B cell (primary cell): ENCODE measurements around the gene LSS. TPM values are rescaled to one million over a fixed set of nuclear protein-coding genes. Genes with fewer than 3 reads are reported as not detected.

Experiments used
- ATAC-seq: fragments of 200-7000 bp; cut with Tn5 transposase; one replicate; pipeline ENCODE4 v1.10.0; 2021; ENCODE audit warnings: low read depth, mild to moderate bottlenecking, moderate number of reproducible peaks, moderate library complexity
- CTCF ChIA-PET: fragments of 350-600 bp; sonication (Branson Sonifier 250); formaldehyde crosslinking; loops from one replicate; lab custom pipeline; 2021; ENCODE audit warnings: antibody characterized with exemption, inconsistent platforms; lab: Charles Lee
- POLR2A ChIA-PET: fragments of 350-600 bp; sonication (Branson Sonifier 250); formaldehyde crosslinking; loops from one replicate; lab custom pipeline; 2021; ENCODE audit warnings: antibody characterized with exemption; lab: Charles Lee
- DNase-seq: peaks from one replicate; pipeline ENCODE4 v3.0.0; 2013
- H2AFZ ChIP-seq: 2 replicates; pipeline ENCODE4 v1.6.1; 2012; ENCODE audit warnings: mild to moderate bottlenecking, low read depth, low read length; ENCODE audit not compliant: insufficient read depth, poor library complexity, severe bottlenecking
- H3K27ac ChIP-seq, 2 donors: 1 replicate in 1 of 2; 2 replicates in 1 of 2; pipeline ENCODE4 v1.5.1; 2012 to 2013; ENCODE audit warnings: low read length in 2 of 2, mild to moderate bottlenecking in 2 of 2, moderate library complexity in 1 of 2
- H3K27me3 ChIP-seq, 4 experiments: fragments of 200-600 bp in 1 of 4; sonication (generic) in 1 of 4; replicated peaks in 1 of 4; 1 replicate in 2 of 4; 2 replicates in 2 of 4; pipeline versions ENCODE4 v1.6.1 to v1.7.0; 2013 to 2016; ENCODE audit warnings: low read length in 3 of 4, mild to moderate bottlenecking in 2 of 4, mixed read lengths in 1 of 4, moderate library complexity in 1 of 4; ENCODE audit not compliant: insufficient read depth in 4 of 4, control insufficient read depth in 3 of 4; ENCODE audit errors: control extremely low read depth in 1 of 4
- H3K36me3 ChIP-seq, 2 experiments: replicated peaks in 1 of 2; 1 replicate in 1 of 2; 2 replicates in 1 of 2; pipeline versions ENCODE4 v1.6.1 to v1.7.1; 2013; ENCODE audit warnings: low read length in 1 of 2; ENCODE audit not compliant: insufficient read depth in 2 of 2, control insufficient read depth in 1 of 2; ENCODE audit errors: control extremely low read depth in 1 of 2, extremely low read depth in 1 of 2
- H3K4me1 ChIP-seq, 2 donors: fragments of 200-600 bp in 1 of 2; sonication (generic) in 1 of 2; 1 replicate in 1 of 2; 2 replicates in 1 of 2; pipeline versions ENCODE4 v1.5.1 to v1.6.1; 2013 to 2017; ENCODE audit warnings: low read length in 2 of 2; ENCODE audit not compliant: control insufficient read depth in 2 of 2, insufficient read depth in 2 of 2
- H3K4me2 ChIP-seq: replicated peaks from 2 replicates; pipeline ENCODE3; 2012; ENCODE audit warnings: mild to moderate bottlenecking, low read depth, low read length; ENCODE audit not compliant: poor library complexity, severe bottlenecking
- H3K4me3 ChIP-seq, 5 experiments: fragments of 200-600 bp in 1 of 5; sonication (generic) in 1 of 5; 1 replicate in 3 of 5; 2 replicates in 2 of 5; pipeline versions ENCODE4 v1.5.1 to v1.7.0; 2011 to 2016; ENCODE audit warnings: low read length in 4 of 5, mild to moderate bottlenecking in 4 of 5, low read depth in 2 of 5, control low read depth in 1 of 5, moderate library complexity in 1 of 5; ENCODE audit not compliant: insufficient read depth in 1 of 5; ENCODE audit errors: control extremely low read depth in 1 of 5, extremely low read depth in 1 of 5
- H3K79me2 ChIP-seq: fragments of 200-600 bp; sonication (generic); one replicate; pipeline ENCODE4 v1.6.0; 2016; ENCODE audit warnings: low read length; ENCODE audit not compliant: control insufficient read depth, insufficient read depth
- H3K9ac ChIP-seq: fragments of 200-600 bp; sonication (generic); 2 replicates; pipeline ENCODE4 v1.6.1; 2017; ENCODE audit warnings: mild to moderate bottlenecking, low read length, moderate library complexity
- H3K9me3 ChIP-seq, 3 donors: one replicate each; pipeline versions ENCODE4 v1.6.1 to v1.7.1; 2013; ENCODE audit warnings: low read length in 2 of 3; ENCODE audit not compliant: control insufficient read depth in 2 of 3, insufficient read depth in 1 of 3; ENCODE audit errors: control extremely low read depth in 1 of 3
- H4K20me1 ChIP-seq: 2 replicates; pipeline ENCODE4 v1.6.0; 2012; ENCODE audit warnings: mild to moderate bottlenecking, low read length; ENCODE audit not compliant: insufficient read depth, control insufficient read depth, poor library complexity, severe bottlenecking
- H3K27ac Mint-ChIP-seq: one replicate; pipeline ENCODE4 v1.8.0; 2021; ENCODE audit warnings: mixed read lengths
- H3K27me3 Mint-ChIP-seq: one replicate; pipeline ENCODE4 v1.8.0; 2021; ENCODE audit warnings: mixed read lengths
- H3K4me1 Mint-ChIP-seq: one replicate; pipeline ENCODE4 v1.8.0; 2021; ENCODE audit warnings: mixed read lengths
- H3K4me3 Mint-ChIP-seq: one replicate; pipeline ENCODE4 v1.8.0; 2021; ENCODE audit warnings: mixed read lengths
- H3K9me3 Mint-ChIP-seq: one replicate; pipeline ENCODE4 v1.8.0; 2022; ENCODE audit warnings: mixed read lengths; ENCODE audit not compliant: insufficient read depth
- EZH2 ChIP-seq: IDR thresholded peaks from 2 replicates; pipeline ENCODE4 v1.6.1; 2012; ENCODE audit warnings: borderline replicate concordance, low read depth, mild to moderate bottlenecking, moderate library complexity, low read length; ENCODE audit not compliant: insufficient read depth, poor library complexity, severe bottlenecking
- WGBS: methylation state at CpG from one replicate; pipeline ENCODE4 v1.1.5; 2013; ENCODE audit warnings: missing lambda C conversion rate; ENCODE audit not compliant: insufficient coverage; 5-methylcytosine and 5-hydroxymethylcytosine counted together
- intact Hi-C: fragments of 100-400 bp; cut with micrococcal nuclease; formaldehyde crosslinking; loops from one replicate; pipeline ENCODE4 v1.10.0; 2022
- polyA plus RNA-seq: library from polyadenylated mRNA; depleted of rRNA; stranded (reverse); fragments of >200 nt; gene quantifications from 2 replicates; pipeline ENCODE4 v1.2.3, GENCODE V29; 2012
- total RNA-seq, 2 donors: library from RNA; stranded (reverse); fragments of 120-200 nt in 1 of 2; gene quantifications; 1 replicate in 1 of 2; 2 replicates in 1 of 2; pipeline versions ENCODE4 v1.2.3 to v1.2.4, GENCODE V29; 2013 to 2022
- TF ChIP-seq, protein P1 (sequence below): fragments of 200-600 bp; IDR thresholded peaks from one replicate; pipeline ENCODE4 v1.8.0; 2022; ENCODE audit warnings: antibody characterized with exemption, mild to moderate bottlenecking

LSS gene
- total and polyA plus RNA-seq, 2 donors (not counting 1 experiment from before 2014, with no cell fraction given) = 30.2 to 58.1 TPM

GRCh38 chr21:46223217-46223616 is 5.4 kb downstream of the LSS start:
- Mint-ChIP-seq H3K9me3 (no peaks in the 10 kb centered on the region), H3K27me3 (no peaks in the 10 kb centered on the region), H3K4me1 (peaks cover 25% of the 10 kb centered on the region), H3K27ac (no peak overlapping the region), H3K4me3 (no peak overlapping the region)
- ChIA-PET POLR2A (no interaction called here), CTCF (no interaction called here)
- Histone ChIP-seq H3K36me3 (peaks cover 0 to 2% of the 10 kb centered on the region in 2 experiments), H4K20me1 (peaks cover 10% of the 10 kb centered on the region), H3K9me3 (no peaks in the 10 kb centered on the region), H3K4me3 (no peak overlapping the region), H3K4me1 (peaks cover 14% of the 10 kb centered on the region in 2 donors), H2AFZ (no peak overlapping the region), H3K27ac (no peak overlapping the region), H3K27me3 (no peaks in the 10 kb centered on the region), H3K4me2 (no peak overlapping the region), H3K9ac (no peak overlapping the region), H3K79me2 (peaks cover 48% of the 10 kb centered on the region)
- ATAC-seq (no peak), DNase-seq (no peak)
- intact Hi-C loops = no loop called here
- no peak for TF ChIP-seq EZH2
- TF ChIP-seq, protein P1, sequence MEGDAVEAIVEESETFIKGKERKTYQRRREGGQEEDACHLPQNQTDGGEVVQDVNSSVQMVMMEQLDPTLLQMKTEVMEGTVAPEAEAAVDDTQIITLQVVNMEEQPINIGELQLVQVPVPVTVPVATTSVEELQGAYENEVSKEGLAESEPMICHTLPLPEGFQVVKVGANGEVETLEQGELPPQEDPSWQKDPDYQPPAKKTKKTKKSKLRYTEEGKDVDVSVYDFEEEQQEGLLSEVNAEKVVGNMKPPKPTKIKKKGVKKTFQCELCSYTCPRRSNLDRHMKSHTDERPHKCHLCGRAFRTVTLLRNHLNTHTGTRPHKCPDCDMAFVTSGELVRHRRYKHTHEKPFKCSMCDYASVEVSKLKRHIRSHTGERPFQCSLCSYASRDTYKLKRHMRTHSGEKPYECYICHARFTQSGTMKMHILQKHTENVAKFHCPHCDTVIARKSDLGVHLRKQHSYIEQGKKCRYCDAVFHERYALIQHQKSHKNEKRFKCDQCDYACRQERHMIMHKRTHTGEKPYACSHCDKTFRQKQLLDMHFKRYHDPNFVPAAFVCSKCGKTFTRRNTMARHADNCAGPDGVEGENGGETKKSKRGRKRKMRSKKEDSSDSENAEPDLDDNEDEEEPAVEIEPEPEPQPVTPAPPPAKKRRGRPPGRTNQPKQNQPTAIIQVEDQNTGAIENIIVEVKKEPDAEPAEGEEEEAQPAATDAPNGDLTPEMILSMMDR = no peak
- 87% methylated on average over 3 of the region's 7 CpGs for WGBS

- WGBS = 85% methylated on average over 5 of the region's 11 CpGs
- no peak overlapping the region for H3K4me3 Mint-ChIP-seq
- intact Hi-C loops = no loop called here
- no peak overlapping the region for H3K27ac Mint-ChIP-seq
- H3K36me3 ChIP-seq = peaks cover 0 to 2% of the 10 kb centered on the region in 2 experiments
- CTCF ChIA-PET = no interaction called here
- H3K9ac ChIP-seq = no peak overlapping the region
- no peaks in the 10 kb centered on the region for H3K9me3 Mint-ChIP-seq
- H3K4me2 ChIP-seq = no peak overlapping the region
- no peak overlapping the region for H3K4me3 ChIP-seq
- H4K20me1 ChIP-seq = peaks cover 6% of the 10 kb centered on the region
- POLR2A ChIA-PET = no interaction called here
- TF ChIP-seq, protein P1 = no peak
- TF ChIP-seq EZH2 = no peak
- ATAC-seq = no peak
- no peaks in the 10 kb centered on the region for H3K9me3 ChIP-seq
- H2AFZ ChIP-seq = no peak overlapping the region
- no peaks in the 10 kb centered on the region for H3K27me3 Mint-ChIP-seq
- H3K27ac ChIP-seq = no peak overlapping the region
- peaks cover 43% of the 10 kb centered on the region for H3K79me2 ChIP-seq
- peaks cover 7 to 9% of the 10 kb centered on the region in 2 donors for H3K4me1 ChIP-seq
- H3K27me3 ChIP-seq = no peaks in the 10 kb centered on the region
- no peak for DNase-seq
- peaks cover 20% of the 10 kb centered on the region for H3K4me1 Mint-ChIP-seq
Measured at GRCh38 chr21:46222436-46223116, 6.0 kb downstream of the LSS start.
